Measurements from ENCODE around the gene KATNA1.
A peak's percentile ranks its signal among the peaks of the same experiment; 100 is the strongest.
"Not testable (repeated sequence)": the region's sequence is repeated elsewhere in the genome, so short reads cannot be mapped to it uniquely, and the experiment has no call there.

KATNA1 gene
- 29.0 to 32.7 reads per million in 2 donors for total RNA-seq

- peak; percentile 72 to 92 (median 82) for DNase-seq
These were observed at the start of gene KATNA1 for GRCh38 chr6:149648148-149649145. KATNA1 (minus strand) TSS chr6:149648714; CDS start chr6:149638547, 10,167 bp downstream.

- no peak for DNase-seq
These were observed 49.7 kb upstream of the KATNA1 start for GRCh38 chr6:149698175-149698574.

GRCh38 chr6:149696901-149697300, 48.4 kb upstream of the KATNA1 start:
- DNase-seq: no peak

DNA sequence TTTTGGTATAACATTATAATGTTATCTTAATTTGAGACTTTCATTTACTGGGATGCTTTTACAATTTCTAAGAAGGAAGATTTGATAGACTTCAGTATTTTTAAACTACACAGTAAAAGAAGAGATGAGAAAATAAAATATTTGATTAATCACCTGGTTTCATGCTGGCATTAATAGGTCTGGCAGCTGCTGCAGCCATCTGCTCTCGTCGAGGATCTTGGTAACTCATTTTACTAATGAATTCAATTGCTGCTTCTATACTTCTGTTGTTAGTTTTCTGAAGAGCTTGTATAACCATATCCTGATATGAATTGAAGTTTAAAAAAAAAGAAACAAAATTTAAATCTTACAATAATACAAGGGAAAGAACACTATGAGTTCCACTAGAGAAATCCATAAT, 46.4 kb upstream of the KATNA1 start:
- no peak for DNase-seq

- no peak for DNase-seq
These were observed 42.7 kb upstream of the KATNA1 start for GRCh38 chr6:149691201-149691600.

GRCh38 chr6:149686230-149686629, 37.7 kb upstream of the KATNA1 start:
- DNase-seq: no peak

DNA sequence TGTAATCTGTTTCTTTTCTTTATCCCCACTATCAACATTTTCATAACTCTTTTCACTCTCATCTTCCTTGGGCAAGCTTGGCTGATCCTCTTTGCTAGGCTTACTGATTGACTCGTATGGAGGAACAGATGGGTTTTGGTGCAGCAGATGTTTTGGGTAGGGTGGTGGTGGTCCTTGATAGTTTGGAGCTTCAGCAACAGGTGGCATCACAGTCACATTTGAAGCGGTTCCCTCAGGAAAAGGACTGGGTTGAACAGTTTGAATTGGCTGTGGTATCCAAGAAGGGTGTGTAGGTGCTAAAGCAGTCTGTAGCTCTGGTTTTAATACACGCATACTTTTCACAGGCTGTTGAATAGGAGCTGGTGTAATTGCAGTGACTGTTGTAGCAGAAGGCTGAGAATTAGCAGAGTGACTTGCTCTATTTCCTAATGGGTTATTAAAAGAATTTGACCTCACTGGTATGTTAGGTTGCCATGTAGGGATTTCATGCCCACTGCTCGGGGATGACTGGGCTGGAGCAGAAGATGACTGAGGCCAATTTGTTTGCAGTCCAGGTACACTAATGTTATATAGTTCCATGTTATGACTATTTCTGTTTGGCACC, 34.8 kb upstream of the KATNA1 start:
- DNase-seq: no peak

DNA sequence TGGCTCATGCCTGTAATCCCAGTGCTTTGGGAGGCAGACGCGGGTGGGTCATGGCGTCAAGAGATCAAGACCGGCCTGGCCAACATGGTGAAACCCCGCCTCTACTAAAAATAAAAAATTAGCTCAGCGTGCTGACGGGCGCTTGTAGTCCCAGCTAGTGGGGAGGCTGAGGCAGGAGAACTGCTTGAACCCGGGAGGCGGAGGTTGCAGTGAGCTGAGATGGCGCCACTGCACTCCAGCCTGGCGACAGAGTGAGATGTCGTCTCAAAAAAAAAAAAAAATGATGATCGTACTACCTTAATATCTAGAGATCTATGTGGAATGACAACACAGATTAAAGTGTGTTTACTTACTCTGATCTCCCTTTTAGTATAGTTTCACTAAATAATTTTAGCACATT, 33.3 kb upstream of the KATNA1 start:
- not testable (repeated sequence) for DNase-seq

DNA sequence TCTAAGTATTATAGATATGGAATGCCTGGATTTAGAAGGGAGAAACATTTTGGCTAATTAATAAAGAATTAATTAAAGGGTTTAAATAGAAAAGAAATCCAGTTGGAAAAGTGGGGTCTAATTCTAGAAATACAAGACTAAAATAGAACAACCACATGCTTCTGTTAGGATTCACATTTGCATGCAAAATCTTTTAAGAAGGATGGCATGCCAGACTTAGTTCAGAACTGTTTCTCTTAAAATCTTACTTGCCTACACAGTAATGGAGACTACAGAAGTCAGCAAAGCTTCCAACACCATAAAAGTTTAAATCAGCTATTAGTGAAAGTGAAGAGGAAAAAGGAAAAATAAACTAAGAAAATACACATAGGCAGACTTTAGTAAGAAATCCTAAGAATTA, 32.7 kb upstream of the KATNA1 start:
- no peak for DNase-seq

GRCh38 chr6:149680503-149680902, 32.0 kb upstream of the KATNA1 start:
- DNase-seq: no peak

GRCh38 chr6:149672265-149672664, 23.8 kb upstream of the KATNA1 start:
- not testable (repeated sequence) for DNase-seq

GRCh38 chr6:149660028-149660427, 11.5 kb upstream of the KATNA1 start:
- no peak for DNase-seq

DNA sequence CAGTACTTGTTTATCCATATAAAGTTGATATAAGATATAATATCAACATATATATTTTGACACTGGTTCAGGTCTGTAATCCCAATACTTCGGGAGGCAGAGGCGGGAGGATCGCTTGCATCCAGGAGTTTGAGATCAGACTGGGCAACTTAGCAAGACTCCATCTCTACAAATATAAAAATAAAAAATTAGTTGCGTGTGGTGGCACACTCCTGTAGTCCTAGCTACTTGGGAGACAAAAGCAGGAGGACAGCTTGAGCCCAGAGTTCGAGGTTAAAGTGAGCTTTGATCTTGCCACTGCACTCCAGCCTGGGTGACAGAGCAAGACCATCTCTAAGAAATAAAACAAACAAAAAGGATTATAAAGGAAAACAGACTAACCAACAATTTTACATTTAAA, 8.9 kb upstream of the KATNA1 start:
- no peak for DNase-seq

- no peak for DNase-seq
These were observed 2.5 kb upstream of the KATNA1 start for GRCh38 chr6:149651056-149651455.

- no peak for DNase-seq
These were observed 1.9 kb downstream of the KATNA1 start for GRCh38 chr6:149646599-149646998.

GRCh38 chr6:149642829-149643580, 5.5 kb downstream of the KATNA1 start:
- no peak for DNase-seq

GRCh38 chr6:149636124-149636523, 12.4 kb downstream of the KATNA1 start:
- no peak for DNase-seq

- no peak for DNase-seq
These were observed 14.2 kb downstream of the KATNA1 start for GRCh38 chr6:149634315-149634714.

- no peak for DNase-seq
These were observed 19.5 kb downstream of the KATNA1 start for GRCh38 chr6:149628875-149629510.

- no peak for DNase-seq
These were observed 20.8 kb downstream of the KATNA1 start for GRCh38 chr6:149627672-149628071.

DNA sequence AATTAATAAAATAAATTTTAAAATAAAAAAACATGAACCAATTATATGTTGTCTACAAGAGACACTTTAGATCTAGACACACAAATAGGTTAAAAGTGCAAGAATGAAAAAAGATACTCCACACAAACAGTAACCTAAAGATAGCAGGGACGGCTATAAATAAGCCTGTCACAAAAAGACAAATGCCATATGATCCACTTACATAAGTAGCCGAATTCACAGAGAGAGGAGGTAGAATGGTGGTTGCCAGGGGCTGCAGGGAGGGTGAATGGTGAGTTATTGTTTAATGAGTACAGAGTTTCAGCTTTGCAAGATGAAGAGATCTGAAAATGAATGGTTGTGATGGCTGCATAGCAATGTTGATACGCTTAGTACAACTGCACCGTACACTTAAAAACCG, 32.7 kb downstream of the KATNA1 start:
- DNase-seq: no peak

GRCh38 chr6:149614337-149614736, 34.2 kb downstream of the KATNA1 start:
- DNase-seq: no peak

All from T-helper 2 cell (primary cell).